Endothelial cell of umbilical vein (primary cell): ENCODE data around the gene SUPT16H. TPM values are rescaled to one million over a fixed set of nuclear protein-coding genes. Genes with fewer than 3 reads are reported as not detected.

Source experiments
- BruUV-seq: library from RNA; stranded (reverse); fragments of 400-500 nt; replicated peaks from 2 replicates; lab custom pipeline; 2021; lab: Mats Ljungman, UMichigan
- CTCF ChIA-PET: fragments of 300-600, 350-600 bp; sonication (Branson Sonifier 250); formaldehyde crosslinking; loops from one replicate; lab custom pipeline; 2021; ENCODE audit warnings: antibody characterized with exemption, inconsistent platforms; lab: Charles Lee
- POLR2A ChIA-PET: fragments of 300-600, 350-600 bp; sonication (Branson Sonifier 250); formaldehyde crosslinking; loops from one replicate; lab custom pipeline; 2021; ENCODE audit warnings: antibody characterized with exemption, inconsistent platforms; lab: Charles Lee
- DNase-seq: peaks from one replicate; pipeline ENCODE4 v3.0.0-alpha.2; 2011; ENCODE audit warnings: low read depth, low spot score
- FAIRE-seq: peaks from 2 replicates; lab custom pipeline; 2011; peaks lifted over from hg19 to GRCh38; lab: Jason Lieb, UNC
- H2AFZ ChIP-seq: 2 replicates; pipeline ENCODE4 v1.6.0; 2012; ENCODE audit warnings: low read depth, low read length, control low read depth, inconsistent platforms
- H3K27ac ChIP-seq: 2 replicates; pipeline ENCODE4 v1.5.1; 2011; ENCODE audit warnings: low read depth, mild to moderate bottlenecking, control low read depth, low read length, moderate library complexity; ENCODE audit not compliant: insufficient read depth
- H3K27me3 ChIP-seq, 2 experiments: 2 replicates each; pipeline versions ENCODE4 v1.6.0 to v1.6.1; 2011; ENCODE audit warnings: low read length in 2 of 2, mixed read lengths in 1 of 2; ENCODE audit not compliant: control insufficient read depth in 2 of 2, insufficient read depth in 2 of 2
- H3K36me3 ChIP-seq, 2 experiments: 2 replicates in 1 of 2; 3 replicates in 1 of 2; pipeline ENCODE4 v1.5.1; 2011; ENCODE audit warnings: low read length in 2 of 2, mild to moderate bottlenecking in 1 of 2, moderate library complexity in 1 of 2; ENCODE audit not compliant: control insufficient read depth in 2 of 2, insufficient read depth in 2 of 2; ENCODE audit errors: extremely low read depth in 1 of 2
- H3K4me1 ChIP-seq: 3 replicates; pipeline ENCODE4 v1.5.1; 2011; ENCODE audit warnings: mild to moderate bottlenecking, low read length; ENCODE audit not compliant: control insufficient read depth, insufficient read depth; ENCODE audit errors: extremely low read depth
- H3K4me2 ChIP-seq: 2 replicates; pipeline ENCODE4 v1.6.1; 2011; ENCODE audit warnings: low read length, control low read depth, mixed read lengths; ENCODE audit not compliant: insufficient read depth
- H3K4me3 ChIP-seq, 3 experiments: fragments of 200-600 bp in 1 of 3; sonication (generic), shearing (Covaris generic) in 1 of 3; replicated peaks in 1 of 3; 2 replicates each; pipeline ENCODE4 v1.5.1; 2011 to 2016; ENCODE audit warnings: control low read depth in 3 of 3, low read length in 3 of 3, mild to moderate bottlenecking in 2 of 3, inconsistent platforms in 1 of 3, low read depth in 1 of 3, moderate library complexity in 1 of 3; ENCODE audit not compliant: insufficient read depth in 1 of 3
- H3K79me2 ChIP-seq: 2 replicates; pipeline ENCODE4 v1.6.0; 2012; ENCODE audit warnings: low read length, inconsistent platforms; ENCODE audit not compliant: control insufficient read depth, insufficient read depth
- H3K9ac ChIP-seq: replicated peaks from 2 replicates; pipeline ENCODE3; 2011; ENCODE audit warnings: low read length, control low read depth; ENCODE audit not compliant: insufficient read depth; ENCODE audit errors: extremely low read depth
- H3K9me1 ChIP-seq: replicated peaks from 3 replicates; pipeline ENCODE4 v1.6.0; 2011; ENCODE audit warnings: mild to moderate bottlenecking, low read length; ENCODE audit not compliant: control insufficient read depth, insufficient read depth; ENCODE audit errors: extremely low read depth
- H3K9me3 ChIP-seq: replicated peaks from 2 replicates; pipeline ENCODE4 v1.5.1; 2012; ENCODE audit warnings: low read length, inconsistent platforms; ENCODE audit not compliant: control insufficient read depth, insufficient read depth
- H4K20me1 ChIP-seq: replicated peaks from 2 replicates; pipeline ENCODE3; 2011; ENCODE audit warnings: mild to moderate bottlenecking, low read length; ENCODE audit not compliant: control insufficient read depth, insufficient read depth; ENCODE audit errors: extremely low read depth
- EZH2 ChIP-seq: IDR thresholded peaks from 2 replicates; pipeline ENCODE4 v1.6.1; 2012; ENCODE audit warnings: borderline replicate concordance, low read depth, mild to moderate bottlenecking, moderate library complexity, low read length, inconsistent platforms; ENCODE audit not compliant: severe bottlenecking
- FOS ChIP-seq: IDR thresholded peaks from 2 replicates; pipeline ENCODE4 v1.6.1; 2011; ENCODE audit warnings: mild to moderate bottlenecking, low read length, moderate library complexity, borderline replicate concordance; ENCODE audit not compliant: insufficient read depth
- GATA2 ChIP-seq: IDR thresholded peaks from 2 replicates; pipeline ENCODE4 v1.7.0; 2011; ENCODE audit warnings: low read depth, mild to moderate bottlenecking, moderate library complexity, mixed read lengths, low read length; ENCODE audit not compliant: insufficient read length, insufficient read depth
- JUN ChIP-seq: IDR thresholded peaks from 2 replicates; pipeline ENCODE4 v1.6.1; 2011; ENCODE audit warnings: borderline replicate concordance, low read depth; ENCODE audit not compliant: insufficient read length, insufficient read depth
- MYC ChIP-seq: IDR thresholded peaks from one replicate; pipeline ENCODE4 v1.6.1; 2011; ENCODE audit warnings: mild to moderate bottlenecking, low read depth, low read length
- POLR2A ChIP-seq: IDR thresholded peaks from 2 replicates; pipeline ENCODE4 v1.6.1; 2012; ENCODE audit warnings: low read depth, mild to moderate bottlenecking, control low read depth, low read length
- POLR2AphosphoS5 ChIP-seq: IDR thresholded peaks from 2 replicates; pipeline ENCODE4 v1.6.1; 2012; ENCODE audit warnings: low read depth, mild to moderate bottlenecking, control low read depth, low read length, moderate library complexity; ENCODE audit not compliant: insufficient read depth
- dilution Hi-C: fragments of 300-500 bp; cut with MboI; formaldehyde crosslinking; loops from one replicate; pipeline ENCODE4 v1.15.0; 2019; ENCODE audit warnings: low sequenced_read_pairs; ENCODE audit not compliant: extremely low pct_ligation_motif_present
- intact Hi-C: fragments of 100-400 bp; cut with micrococcal nuclease; formaldehyde crosslinking; loops from one replicate; pipeline ENCODE4 v1.10.0; 2022
- polyA plus RNA-seq, 4 experiments: library from polyadenylated mRNA; depleted of rRNA in 3 of 4; stranded (reverse) in 3 of 4; unstranded in 1 of 4; fragments of >200 nt; gene quantifications; 2 replicates each; pipeline versions ENCODE4 v1.2.1 to v1.2.3, GENCODE V29; 2011 to 2012; ENCODE audit warnings: missing spikeins in 1 of 4
- total RNA-seq: library from RNA; stranded (reverse); gene quantifications from 2 replicates; pipeline ENCODE4 v1.2.3, GENCODE V29; 2021
- TF ChIP-seq, protein P1 (sequence below): IDR thresholded peaks from 2 replicates; pipeline ENCODE4 v1.6.1; 2011; ENCODE audit not compliant: insufficient read depth, insufficient read length
- TF ChIP-seq, protein P2 (sequence below), 2 donors: IDR thresholded peaks; 1 replicate in 1 of 2; 2 replicates in 1 of 2; pipeline ENCODE4 v1.5.1; 2011; ENCODE audit warnings: low read length in 2 of 2, mild to moderate bottlenecking in 2 of 2, moderate library complexity in 2 of 2, control low read depth in 1 of 2, inconsistent platforms in 1 of 2, low read depth in 1 of 2; ENCODE audit not compliant: insufficient read depth in 1 of 2; ENCODE audit errors: extremely low read depth in 1 of 2

Gene SUPT16H
- total and polyA plus RNA-seq, 2 donors (not counting 3 experiments of a cell fraction or from before 2014, with no cell fraction given), result 53.1 to 100 TPM

DNA sequence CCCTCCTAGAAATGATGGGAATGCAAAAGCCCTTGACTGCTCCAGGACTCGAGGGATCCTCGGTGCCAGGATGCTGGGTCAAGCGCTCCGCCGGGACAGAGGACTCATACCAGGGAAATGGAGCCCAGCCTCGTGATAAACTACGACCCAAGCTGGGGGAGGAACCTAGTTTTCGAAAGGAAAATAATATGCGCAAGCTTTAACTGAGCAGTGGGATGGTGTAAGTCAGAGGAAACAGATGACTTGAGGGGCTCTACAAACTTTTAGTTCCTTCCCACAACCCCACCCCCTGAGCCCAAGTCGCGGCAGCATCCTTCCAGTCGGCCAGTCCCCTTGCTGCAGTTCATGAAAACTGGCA is 654 bp upstream of the SUPT16H start:
- BruUV-seq, result no TSS peak
- ChIA-PET CTCF (interaction anchor here (0.8 to 1.1 kb wide), 4 partner anchors 15 to 110 kb away, joined by 3 to 4 read pairs (median 3); partner anchors contain the start of genes RAB2B and TOX4), POLR2A (interaction anchor here (0.5 to 1.1 kb wide), 4 partner anchors 9 to 128 kb away, joined by 3 to 5 read pairs (median 3); no protein-coding TSS in a partner anchor)
- Histone ChIP-seq H3K36me3 (peaks cover 9 to 11% of the 10 kb centered on the region in 2 experiments), H3K4me1 (peaks cover 29% of the 10 kb centered on the region), H3K79me2 (peaks cover 42% of the 10 kb centered on the region), H3K27me3 (no peaks in the 10 kb centered on the region), H2AFZ (peak overlapping the region; percentile 45), H3K27ac (peak overlapping the region; percentile 86), H3K9ac (peak overlapping the region; percentile 97), H3K9me1 (no peaks in the 10 kb centered on the region), H3K4me2 (peak overlapping the region; percentile 81), H3K4me3 (peak overlapping the region; percentile 20 to 68 (median 68)), H4K20me1 (no peaks in the 10 kb centered on the region), H3K9me3 (no peaks in the 10 kb centered on the region)
- TF ChIP-seq, protein P1, sequence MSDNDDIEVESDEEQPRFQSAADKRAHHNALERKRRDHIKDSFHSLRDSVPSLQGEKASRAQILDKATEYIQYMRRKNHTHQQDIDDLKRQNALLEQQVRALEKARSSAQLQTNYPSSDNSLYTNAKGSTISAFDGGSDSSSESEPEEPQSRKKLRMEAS, result no peak
- dilution Hi-C loops (no loop called here), intact Hi-C loops (no loop called here)
- no peak for FAIRE-seq
- no peak for DNase-seq

DNA sequence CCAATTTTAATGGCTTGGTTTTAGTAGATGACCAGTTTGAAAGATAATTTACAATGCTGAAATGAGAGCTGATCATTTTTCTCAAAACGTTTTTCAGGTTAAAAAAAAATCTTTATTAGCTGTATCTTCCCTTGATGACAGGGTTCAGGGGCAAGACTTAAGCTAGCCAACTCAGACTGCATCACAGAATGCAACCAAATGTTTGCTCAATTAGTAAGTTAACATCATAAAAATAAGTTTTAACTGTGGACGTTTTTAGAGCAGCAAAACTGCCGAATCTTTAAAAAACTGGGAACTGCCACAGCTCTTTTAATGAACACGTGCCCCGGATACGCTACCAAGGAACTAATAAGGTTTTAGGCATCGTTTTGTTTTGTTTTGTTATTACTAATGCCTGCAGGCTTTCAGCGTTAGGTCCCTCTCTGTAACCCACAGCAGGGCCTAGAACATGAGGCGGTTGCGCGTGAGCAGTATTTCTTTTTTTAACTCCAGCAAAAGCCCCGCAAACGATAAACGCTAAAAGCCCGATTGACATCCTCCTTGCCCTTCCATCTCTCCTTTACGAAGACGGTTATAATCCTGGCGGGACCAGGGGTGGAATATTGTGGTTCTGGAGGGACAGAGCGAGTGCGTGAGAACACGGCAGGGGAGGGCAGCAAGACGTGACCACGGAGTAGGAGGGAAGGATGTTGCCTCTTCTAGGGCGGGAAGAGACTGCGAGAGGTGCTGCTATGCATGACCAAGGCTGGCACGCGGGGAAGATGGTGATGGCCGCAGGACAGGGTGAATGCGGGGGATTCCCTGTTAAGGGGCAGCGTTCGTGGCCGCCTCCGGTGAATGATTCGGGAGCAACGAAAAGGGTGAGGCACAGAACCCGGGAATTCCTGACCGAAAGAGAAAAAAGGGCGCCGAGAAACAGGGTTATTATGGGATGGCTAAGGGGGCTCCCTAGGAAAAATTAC is 652 bp downstream of the SUPT16H start:
- H3K27ac ChIP-seq, result peak overlapping the region; percentile 86
- dilution Hi-C loops, result no loop called here
- DNase-seq, result peak; percentile 59
- peaks cover 6 to 9% of the 10 kb centered on the region in 2 experiments for H3K36me3 ChIP-seq
- TF ChIP-seq FOS, result no peak
- TF ChIP-seq, protein P1, result no peak
- no peak for TF ChIP-seq POLR2A
- TF ChIP-seq, protein P2, sequence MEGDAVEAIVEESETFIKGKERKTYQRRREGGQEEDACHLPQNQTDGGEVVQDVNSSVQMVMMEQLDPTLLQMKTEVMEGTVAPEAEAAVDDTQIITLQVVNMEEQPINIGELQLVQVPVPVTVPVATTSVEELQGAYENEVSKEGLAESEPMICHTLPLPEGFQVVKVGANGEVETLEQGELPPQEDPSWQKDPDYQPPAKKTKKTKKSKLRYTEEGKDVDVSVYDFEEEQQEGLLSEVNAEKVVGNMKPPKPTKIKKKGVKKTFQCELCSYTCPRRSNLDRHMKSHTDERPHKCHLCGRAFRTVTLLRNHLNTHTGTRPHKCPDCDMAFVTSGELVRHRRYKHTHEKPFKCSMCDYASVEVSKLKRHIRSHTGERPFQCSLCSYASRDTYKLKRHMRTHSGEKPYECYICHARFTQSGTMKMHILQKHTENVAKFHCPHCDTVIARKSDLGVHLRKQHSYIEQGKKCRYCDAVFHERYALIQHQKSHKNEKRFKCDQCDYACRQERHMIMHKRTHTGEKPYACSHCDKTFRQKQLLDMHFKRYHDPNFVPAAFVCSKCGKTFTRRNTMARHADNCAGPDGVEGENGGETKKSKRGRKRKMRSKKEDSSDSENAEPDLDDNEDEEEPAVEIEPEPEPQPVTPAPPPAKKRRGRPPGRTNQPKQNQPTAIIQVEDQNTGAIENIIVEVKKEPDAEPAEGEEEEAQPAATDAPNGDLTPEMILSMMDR (IDR thresholded peaks at IDR 0.05; ENCODE audit: extremely low read depth in 1 of 2, insufficient read depth in 1 of 2, low read depth in 1 of 2, low read length in 2 of 2), result no peak
- TF ChIP-seq EZH2, result no peak
- TF ChIP-seq JUN, result no peak
- no peak for TF ChIP-seq GATA2
- no peak for TF ChIP-seq MYC
- TF ChIP-seq POLR2AphosphoS5, result no peak
- no peaks in the 10 kb centered on the region for H4K20me1 ChIP-seq
- H3K79me2 ChIP-seq, result peaks cover 55% of the 10 kb centered on the region
- no peaks in the 10 kb centered on the region for H3K9me3 ChIP-seq
- FAIRE-seq, result no peak
- peaks cover 29% of the 10 kb centered on the region for H3K4me1 ChIP-seq
- H3K9ac ChIP-seq, result peak overlapping the region; percentile 97
- peak overlapping the region; percentile 1 for H2AFZ ChIP-seq
- peak overlapping the region; percentile 81 for H3K4me2 ChIP-seq
- BruUV-seq, result TSS peak; percentile 66
- intact Hi-C loops, result loop anchor here (1.0 kb wide), 2 partner anchors 54 to 128 kb away; partner anchors contain the start of gene METTL3
- H3K27me3 ChIP-seq, result no peaks in the 10 kb centered on the region
- no peaks in the 10 kb centered on the region for H3K9me1 ChIP-seq
- ChIA-PET CTCF (interaction anchor here (0.7 to 0.9 kb wide), 2 partner anchors 18 to 368 kb away, joined by 3 read pairs; no protein-coding TSS in a partner anchor), POLR2A (no interaction called here)
- peak overlapping the region; percentile 56 to 68 (median 68) for H3K4me3 ChIP-seq
